Measurements from ENCODE around the gene FBLN2. TPM values are rescaled to one million over a fixed set of nuclear protein-coding genes. Genes with fewer than 3 reads are reported as not detected.

Gene FBLN2
- total and polyA plus RNA-seq, 2 of the 13 experiments (the other 11 are each of a cell fraction or from before 2014, with no cell fraction given) = not detected

DNA sequence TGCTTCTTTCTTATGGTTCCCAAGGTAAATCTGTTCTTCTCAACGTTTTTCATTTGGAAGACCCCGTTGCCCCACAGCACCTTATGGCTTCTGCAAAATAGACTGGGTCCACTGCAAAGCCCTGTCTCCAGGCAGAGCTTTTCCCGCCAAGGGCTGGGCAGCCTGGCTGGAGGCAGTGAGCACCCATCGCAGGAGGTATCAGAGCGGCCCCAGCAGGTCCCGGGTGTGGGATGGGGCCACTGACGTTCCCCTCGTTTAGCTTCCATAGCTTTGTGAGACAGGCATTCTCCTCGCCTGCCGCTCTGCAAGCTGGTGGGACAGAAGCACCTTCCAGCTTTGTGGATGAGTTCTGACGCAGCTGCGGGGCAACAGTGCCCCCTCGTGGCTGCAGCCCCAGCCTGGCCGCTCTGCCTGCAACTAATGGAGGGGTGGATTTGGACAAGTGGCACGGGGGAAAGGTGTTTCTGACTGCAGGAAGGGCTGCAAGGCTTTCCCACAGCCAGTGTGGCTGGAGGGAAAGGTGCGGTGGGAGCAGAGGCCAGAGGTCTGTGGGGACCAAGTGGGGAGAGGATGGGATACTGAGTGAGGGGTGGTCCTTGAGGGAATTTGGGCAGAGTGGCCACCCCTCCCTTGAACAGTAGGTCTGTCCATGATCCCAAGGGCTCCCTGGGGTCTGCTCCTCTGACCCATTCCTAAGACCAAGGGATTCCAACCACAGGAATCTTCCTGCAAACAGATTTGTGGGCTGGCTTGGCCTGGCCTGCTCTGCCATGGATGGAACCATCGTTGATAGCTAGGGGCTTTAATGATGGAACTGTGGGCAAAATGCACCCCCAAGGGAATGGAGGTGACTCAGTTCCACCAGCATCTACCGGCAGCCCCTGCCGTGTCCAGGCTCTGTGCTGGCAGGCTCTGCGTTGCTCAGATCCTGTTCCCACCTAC lies 99.4 kb downstream of the FBLN2 start:
- CTCF ChIA-PET (ENCODE audit: low intra/inter-chr PET ratio, low total read pairs) = interaction anchor here (1.3 to 5.3 kb wide), 4 partner anchors 10 to 187 kb away, joined by 3 to 96 read pairs (median 7); no protein-coding TSS in a partner anchor
- TF ChIP-seq BRCA1 (CRISPR knock-in tag; IDR thresholded peaks at IDR 0.05) = no peak
- TF ChIP-seq, protein P1, sequence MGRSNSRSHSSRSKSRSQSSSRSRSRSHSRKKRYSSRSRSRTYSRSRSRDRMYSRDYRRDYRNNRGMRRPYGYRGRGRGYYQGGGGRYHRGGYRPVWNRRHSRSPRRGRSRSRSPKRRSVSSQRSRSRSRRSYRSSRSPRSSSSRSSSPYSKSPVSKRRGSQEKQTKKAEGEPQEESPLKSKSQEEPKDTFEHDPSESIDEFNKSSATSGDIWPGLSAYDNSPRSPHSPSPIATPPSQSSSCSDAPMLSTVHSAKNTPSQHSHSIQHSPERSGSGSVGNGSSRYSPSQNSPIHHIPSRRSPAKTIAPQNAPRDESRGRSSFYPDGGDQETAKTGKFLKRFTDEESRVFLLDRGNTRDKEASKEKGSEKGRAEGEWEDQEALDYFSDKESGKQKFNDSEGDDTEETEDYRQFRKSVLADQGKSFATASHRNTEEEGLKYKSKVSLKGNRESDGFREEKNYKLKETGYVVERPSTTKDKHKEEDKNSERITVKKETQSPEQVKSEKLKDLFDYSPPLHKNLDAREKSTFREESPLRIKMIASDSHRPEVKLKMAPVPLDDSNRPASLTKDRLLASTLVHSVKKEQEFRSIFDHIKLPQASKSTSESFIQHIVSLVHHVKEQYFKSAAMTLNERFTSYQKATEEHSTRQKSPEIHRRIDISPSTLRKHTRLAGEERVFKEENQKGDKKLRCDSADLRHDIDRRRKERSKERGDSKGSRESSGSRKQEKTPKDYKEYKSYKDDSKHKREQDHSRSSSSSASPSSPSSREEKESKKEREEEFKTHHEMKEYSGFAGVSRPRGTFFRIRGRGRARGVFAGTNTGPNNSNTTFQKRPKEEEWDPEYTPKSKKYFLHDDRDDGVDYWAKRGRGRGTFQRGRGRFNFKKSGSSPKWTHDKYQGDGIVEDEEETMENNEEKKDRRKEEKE (IDR thresholded peaks at IDR 0.05) = no peak
- TF ChIP-seq ZNF572 (CRISPR knock-in tag; IDR thresholded peaks at IDR 0.05) = no peak
- TF ChIP-seq, protein P2, sequence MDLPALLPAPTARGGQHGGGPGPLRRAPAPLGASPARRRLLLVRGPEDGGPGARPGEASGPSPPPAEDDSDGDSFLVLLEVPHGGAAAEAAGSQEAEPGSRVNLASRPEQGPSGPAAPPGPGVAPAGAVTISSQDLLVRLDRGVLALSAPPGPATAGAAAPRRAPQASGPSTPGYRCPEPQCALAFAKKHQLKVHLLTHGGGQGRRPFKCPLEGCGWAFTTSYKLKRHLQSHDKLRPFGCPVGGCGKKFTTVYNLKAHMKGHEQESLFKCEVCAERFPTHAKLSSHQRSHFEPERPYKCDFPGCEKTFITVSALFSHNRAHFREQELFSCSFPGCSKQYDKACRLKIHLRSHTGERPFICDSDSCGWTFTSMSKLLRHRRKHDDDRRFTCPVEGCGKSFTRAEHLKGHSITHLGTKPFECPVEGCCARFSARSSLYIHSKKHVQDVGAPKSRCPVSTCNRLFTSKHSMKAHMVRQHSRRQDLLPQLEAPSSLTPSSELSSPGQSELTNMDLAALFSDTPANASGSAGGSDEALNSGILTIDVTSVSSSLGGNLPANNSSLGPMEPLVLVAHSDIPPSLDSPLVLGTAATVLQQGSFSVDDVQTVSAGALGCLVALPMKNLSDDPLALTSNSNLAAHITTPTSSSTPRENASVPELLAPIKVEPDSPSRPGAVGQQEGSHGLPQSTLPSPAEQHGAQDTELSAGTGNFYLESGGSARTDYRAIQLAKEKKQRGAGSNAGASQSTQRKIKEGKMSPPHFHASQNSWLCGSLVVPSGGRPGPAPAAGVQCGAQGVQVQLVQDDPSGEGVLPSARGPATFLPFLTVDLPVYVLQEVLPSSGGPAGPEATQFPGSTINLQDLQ (CRISPR knock-in tag; IDR thresholded peaks at IDR 0.05) = no peak
- TF ChIP-seq, protein P3, sequence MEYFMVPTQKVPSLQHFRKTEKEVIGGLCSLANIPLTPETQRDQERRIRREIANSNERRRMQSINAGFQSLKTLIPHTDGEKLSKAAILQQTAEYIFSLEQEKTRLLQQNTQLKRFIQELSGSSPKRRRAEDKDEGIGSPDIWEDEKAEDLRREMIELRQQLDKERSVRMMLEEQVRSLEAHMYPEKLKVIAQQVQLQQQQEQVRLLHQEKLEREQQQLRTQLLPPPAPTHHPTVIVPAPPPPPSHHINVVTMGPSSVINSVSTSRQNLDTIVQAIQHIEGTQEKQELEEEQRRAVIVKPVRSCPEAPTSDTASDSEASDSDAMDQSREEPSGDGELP (IDR thresholded peaks at IDR 0.05; ENCODE audit: borderline replicate concordance, low read depth) = no peak
- TF ChIP-seq POLR2AphosphoS5 (IDR thresholded peaks at IDR 0.05; ENCODE audit: low read depth, low read length) = no peak
- 0 out of 2 replicates have a peak, but pooled peaks have one; percentile 41 for TF ChIP-seq ZMYM3 (CRISPR knock-in tag; IDR thresholded peaks at IDR 0.05)
- no peak for TF ChIP-seq NCOA5 (CRISPR knock-in tag; IDR thresholded peaks at IDR 0.05)
- no peak for TF ChIP-seq KLF6 (CRISPR knock-in tag; IDR thresholded peaks at IDR 0.05)
- TF ChIP-seq ZNF337 (CRISPR knock-in tag; IDR thresholded peaks at IDR 0.05; ENCODE audit: borderline replicate concordance, low read depth) = no peak

More for the DNA sequence above, 99.4 kb downstream of the FBLN2 start:
- H3K36me3 ChIP-seq (replicated peaks in 1 of 2; ENCODE audit: control insufficient read depth in 1 of 2, insufficient read depth in 2 of 2, low read length in 2 of 2) = no peaks in the 10 kb centered on the region
- peak; percentile 50 for DNase-seq (ENCODE audit: low spot score)
- BruUV-seq (replicated peaks) = no TSS peak
- no peaks in the 10 kb centered on the region for H4K20me1 ChIP-seq (ENCODE audit: insufficient read depth, low read length)
- peak; percentile 67 for FAIRE-seq
- peaks cover 6% of the 10 kb centered on the region; the same call in 1 of the 2 replicates for H3K4me1 ChIP-seq (ENCODE audit: insufficient read depth, low read length)
- no peak overlapping the region for H3K4me3 ChIP-seq (replicated peaks in 1 of 3; ENCODE audit: insufficient read depth in 1 of 3, low read depth in 2 of 3, low read length in 3 of 3)
- 5% methylated on average over 11 of the region's 20 CpGs for WGBS (ENCODE audit: low lambda C conversion rate)
- H3K79me2 ChIP-seq (ENCODE audit: insufficient read depth, low read length) = no peaks in the 10 kb centered on the region
- POLR2A ChIA-PET = interaction anchor here (0.7 kb wide), 1 partner anchor 152 kb away, joined by 3 read pairs; no protein-coding TSS in a partner anchor
- H3K9ac ChIP-seq (ENCODE audit: insufficient read depth, low read depth, low read length) = no peak overlapping the region
- H2AFZ ChIP-seq (ENCODE audit: low read length) = no peak overlapping the region
- intact Hi-C loops (cut with micrococcal nuclease; ENCODE audit: unreplicated experiment) (loop anchor here (1.0 kb wide), 2 partner anchors 78 to 148 kb away; no protein-coding TSS in a partner anchor), in situ Hi-C loops (cut with HindIII; ENCODE audit: extremely low pct_ligation_motif_present, low pct_unique_long_range_greater_than_20kb) (loop anchor here (5.0 kb wide), 2 partner anchors 81 to 151 kb away; no protein-coding TSS in a partner anchor)
- H3K27ac ChIP-seq (ENCODE audit: extremely low read length, insufficient read depth, low read length) = no peak overlapping the region
- H3K9me3 ChIP-seq (ENCODE audit: low read length) = no peaks in the 10 kb centered on the region
- H3K27me3 ChIP-seq (ENCODE audit: control insufficient read depth in 1 of 2, insufficient read depth in 2 of 2, low read length in 2 of 2) = peaks cover 3 to 50% of the 10 kb centered on the region in 2 experiments
- peak; percentile 76 for ATAC-seq
- H3K4me2 ChIP-seq (ENCODE audit: low read depth, low read length) = no peak overlapping the region

Measured in HepG2 (cell line).